GDM1 (cell line): ENCODE data around the gene CFAP97D1.

ENCODE experiments used
- DNase-seq: peaks from one replicate; lab custom pipeline; 2025; lab: John Stamatoyannopoulos, UW

CFAP97D1 gene

DNA sequence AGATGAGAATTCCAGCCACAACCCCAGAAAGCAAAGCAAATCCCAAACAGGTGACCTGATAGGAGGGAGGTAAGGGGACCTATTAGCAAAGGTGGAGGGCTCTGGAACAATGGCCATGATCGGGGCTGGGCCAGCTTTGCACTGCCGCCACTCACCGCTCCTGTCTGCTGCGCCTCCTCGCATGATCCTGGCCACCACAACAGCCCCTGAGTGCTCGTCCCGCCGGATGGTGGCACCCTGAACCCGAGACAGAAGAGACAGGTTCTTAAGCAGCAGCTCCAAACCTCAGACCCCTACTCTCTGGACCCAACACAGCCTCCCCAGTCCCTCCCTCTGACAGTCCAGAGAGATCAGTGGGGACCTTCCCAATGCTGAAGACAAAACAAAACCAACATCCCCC is 47.4 kb downstream of the CFAP97D1 start:
- no peak for DNase-seq

DNA sequence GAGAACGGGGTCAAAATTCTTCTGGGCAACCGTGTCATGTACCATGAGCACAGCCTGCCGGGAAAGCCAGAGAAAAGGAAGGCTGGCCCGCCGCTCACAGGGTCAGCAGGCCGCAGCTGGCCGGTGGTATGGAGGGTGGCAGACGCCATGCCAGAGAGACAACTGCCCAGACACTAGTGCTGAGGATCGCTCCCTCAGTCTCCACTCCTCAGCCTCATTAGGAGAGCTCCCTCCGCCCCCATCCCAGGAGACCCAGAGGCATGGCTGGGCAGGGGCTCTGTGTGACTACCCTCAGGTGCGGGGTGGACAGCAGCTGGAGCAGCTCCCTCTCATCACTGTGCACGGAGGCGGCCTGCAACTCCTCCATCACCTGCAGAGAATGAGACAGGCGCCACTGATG is 49.5 kb downstream of the CFAP97D1 start:
- no peak for DNase-seq

- DNase-seq: no peak
These were observed 50.4 kb downstream of the CFAP97D1 start for GRCh38 chr17:43830510-43831140.

- no peak for DNase-seq
These were observed 51.4 kb downstream of the CFAP97D1 start for GRCh38 chr17:43831633-43832032.

GRCh38 chr17:43832168-43832975 is 52.1 kb downstream of the CFAP97D1 start:
- DNase-seq: no peak

DNA sequence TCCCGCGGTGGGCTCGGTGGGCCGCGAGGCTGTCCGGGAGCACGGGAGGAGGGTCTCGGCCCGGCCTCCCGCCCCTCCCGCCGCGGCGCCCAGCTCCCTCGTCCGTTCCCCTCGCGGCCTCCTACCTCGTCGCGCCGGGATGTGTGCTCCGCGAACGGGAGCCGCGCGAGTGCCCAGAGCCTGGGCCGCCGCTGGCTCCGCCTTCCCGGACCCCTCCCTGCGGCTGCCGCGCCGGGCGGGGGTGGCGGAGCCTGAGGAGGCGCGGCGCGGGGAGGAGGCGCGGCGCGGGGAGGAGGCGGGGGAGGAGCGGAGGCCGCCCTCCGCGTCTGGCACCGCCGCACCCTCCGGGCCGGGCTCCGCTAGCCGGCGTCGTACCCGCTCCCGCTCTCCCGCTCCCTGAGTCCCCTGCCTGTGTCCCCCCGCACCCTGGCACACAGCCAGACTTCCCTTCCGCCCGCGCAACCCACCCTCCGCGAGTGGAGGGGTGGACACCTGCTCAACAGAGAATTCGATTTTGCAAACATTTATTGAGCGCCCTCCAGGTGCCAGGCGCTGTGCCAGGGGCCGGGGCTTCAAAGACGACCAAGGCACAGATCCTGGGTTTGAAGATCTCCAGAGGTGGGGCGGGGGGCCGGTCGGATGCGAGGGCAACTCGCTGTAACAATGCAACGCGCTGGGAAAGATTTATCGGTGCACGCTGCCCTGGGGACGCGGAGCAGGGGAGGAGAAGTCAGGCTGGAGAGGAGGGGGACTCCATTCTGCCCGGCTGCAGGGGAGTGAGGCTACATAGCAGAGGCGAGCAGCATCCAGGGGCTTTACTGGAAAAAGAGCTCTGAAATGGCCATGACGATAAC is 53.0 kb downstream of the CFAP97D1 start, which contains the start of gene MPP3:
MPP3 (minus strand) TSS at position 171 of the 854 bp plus-strand sequence. CDS start 1,240 bp downstream, outside the sequence.
- DNase-seq: peak; percentile 35

- DNase-seq: no peak
These were observed 53.9 kb downstream of the CFAP97D1 start for GRCh38 chr17:43834106-43834505.
